Esophagus muscularis mucosa (tissue), 4 donors: ENCODE measurements around the gene ADCY4.

ENCODE experiments used
- EP300 ChIP-seq: sonication (generic); formaldehyde crosslinking; IDR thresholded peaks from one replicate; pipeline ENCODE4 v1.6.1; 2017; ENCODE audit warnings: antibody characterized with exemption
- POLR2A ChIP-seq: fragments of 450-650 bp; IDR thresholded peaks from one replicate; pipeline ENCODE4 v1.6.1; 2017; ENCODE audit warnings: antibody characterized with exemption, moderate library complexity, mild to moderate bottlenecking, low read depth
- POLR2AphosphoS5 ChIP-seq, 2 donors: sonication (generic); formaldehyde crosslinking; IDR thresholded peaks; one replicate each; pipeline ENCODE4 v1.6.1; 2017; ENCODE audit warnings: antibody characterized with exemption in 2 of 2
- TF ChIP-seq, protein P1 (sequence below), 3 experiments: fragments of 200-600 bp in 2 of 3; fragments of 450-650 bp in 1 of 3; sonication (generic) in 2 of 3; IDR thresholded peaks; one replicate each; pipeline ENCODE4 v1.5.1; 2017 to 2019; ENCODE audit warnings: antibody characterized with exemption in 3 of 3, mild to moderate bottlenecking in 2 of 3, moderate library complexity in 1 of 3

GRCh38 chr14:24321212-24321975 lies 13.5 kb downstream of the ADCY4 start:
- TF ChIP-seq EP300 (no peak), POLR2A (no peak), POLR2AphosphoS5 (IDR thresholded peaks at IDR 0.05) (no peak)
- TF ChIP-seq, protein P1, sequence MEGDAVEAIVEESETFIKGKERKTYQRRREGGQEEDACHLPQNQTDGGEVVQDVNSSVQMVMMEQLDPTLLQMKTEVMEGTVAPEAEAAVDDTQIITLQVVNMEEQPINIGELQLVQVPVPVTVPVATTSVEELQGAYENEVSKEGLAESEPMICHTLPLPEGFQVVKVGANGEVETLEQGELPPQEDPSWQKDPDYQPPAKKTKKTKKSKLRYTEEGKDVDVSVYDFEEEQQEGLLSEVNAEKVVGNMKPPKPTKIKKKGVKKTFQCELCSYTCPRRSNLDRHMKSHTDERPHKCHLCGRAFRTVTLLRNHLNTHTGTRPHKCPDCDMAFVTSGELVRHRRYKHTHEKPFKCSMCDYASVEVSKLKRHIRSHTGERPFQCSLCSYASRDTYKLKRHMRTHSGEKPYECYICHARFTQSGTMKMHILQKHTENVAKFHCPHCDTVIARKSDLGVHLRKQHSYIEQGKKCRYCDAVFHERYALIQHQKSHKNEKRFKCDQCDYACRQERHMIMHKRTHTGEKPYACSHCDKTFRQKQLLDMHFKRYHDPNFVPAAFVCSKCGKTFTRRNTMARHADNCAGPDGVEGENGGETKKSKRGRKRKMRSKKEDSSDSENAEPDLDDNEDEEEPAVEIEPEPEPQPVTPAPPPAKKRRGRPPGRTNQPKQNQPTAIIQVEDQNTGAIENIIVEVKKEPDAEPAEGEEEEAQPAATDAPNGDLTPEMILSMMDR (IDR thresholded peaks at IDR 0.05) = no peak
